ENCODE measurements around the gene GRIN2D. TPM values are rescaled to one million over a fixed set of nuclear protein-coding genes. Genes with fewer than 3 reads are reported as not detected.
A peak's percentile ranks its signal among the peaks of the same experiment; 100 is the strongest.

GRIN2D gene
- total RNA-seq, 2 donors from 2014 or later: 0.35 to 0.49 TPM

GRCh38 chr19:48398375-48399235 lies 5.1 kb downstream of the GRIN2D start:
- Histone ChIP-seq H3K27me3 (peaks cover 34% of the 10 kb centered on the region), H3K9me3 (no peaks in the 10 kb centered on the region), H3K36me3 (no peaks in the 10 kb centered on the region), H3K27ac (no peak overlapping the region), H3K4me3 (peak overlapping the region; percentile 24), H3K4me1 (no peaks in the 10 kb centered on the region), H3K9ac (ENCODE audit: low read depth in 2 of 2, low read length in 2 of 2) (peak overlapping the region in 1 of 2 donors; percentile 61)
- intact Hi-C loops (cut with DNase I): loop anchor here (10.0 kb wide), 2 partner anchors 84 to 186 kb away; no protein-coding TSS in a partner anchor
- TF ChIP-seq CTCF (IDR thresholded peaks at IDR 0.05): no peak
- DNase-seq: peak; percentile 86

- Histone ChIP-seq H3K4me3 (no peak overlapping the region), H3K36me3 (no peaks in the 10 kb centered on the region), H3K9me3 (no peaks in the 10 kb centered on the region), H3K4me1 (no peaks in the 10 kb centered on the region), H3K27me3 (peaks cover 18% of the 10 kb centered on the region), H3K27ac (no peak overlapping the region), H3K9ac (ENCODE audit: low read depth in 2 of 2, low read length in 2 of 2) (no peak overlapping the region)
- no peak for TF ChIP-seq CTCF (IDR thresholded peaks at IDR 0.05)
- intact Hi-C loops (cut with DNase I): no loop called here
- peak; percentile 67 for DNase-seq
Measured at GRCh38 chr19:48400018-48400742, 6.7 kb downstream of the GRIN2D start.

- H3K9me3 ChIP-seq: no peaks in the 10 kb centered on the region
- intact Hi-C loops (cut with DNase I): no loop called here
Measured at GRCh38 chr19:48401287-48401686, 7.8 kb downstream of the GRIN2D start.

GRCh38 chr19:48403606-48404005 lies 10.1 kb downstream of the GRIN2D start:
- intact Hi-C loops (cut with DNase I): no loop called here
- Histone ChIP-seq H3K27ac (no peak overlapping the region), H3K9me3 (no peaks in the 10 kb centered on the region), H3K27me3 (no peaks in the 10 kb centered on the region), H3K4me3 (no peak overlapping the region), H3K36me3 (no peaks in the 10 kb centered on the region), H3K9ac (ENCODE audit: low read depth in 2 of 2, low read length in 2 of 2) (no peak overlapping the region), H3K4me1 (no peaks in the 10 kb centered on the region)
- TF ChIP-seq CTCF (IDR thresholded peaks at IDR 0.05): no peak
- DNase-seq: peak; percentile 38

More at GRCh38 chr19:48401287-48401686, 7.8 kb downstream of the GRIN2D start:
- H3K4me1 ChIP-seq: no peaks in the 10 kb centered on the region
- no peak overlapping the region for H3K4me3 ChIP-seq
- DNase-seq: no peak
- no peak for TF ChIP-seq CTCF (IDR thresholded peaks at IDR 0.05)
- no peak overlapping the region for H3K9ac ChIP-seq (ENCODE audit: low read depth in 2 of 2, low read length in 2 of 2)
- H3K27ac ChIP-seq: no peak overlapping the region
- H3K27me3 ChIP-seq: peaks cover 7% of the 10 kb centered on the region
- no peaks in the 10 kb centered on the region for H3K36me3 ChIP-seq

GRCh38 chr19:48405010-48405659 lies 11.7 kb downstream of the GRIN2D start:
- Histone ChIP-seq H3K9ac (ENCODE audit: low read depth in 2 of 2, low read length in 2 of 2) (no peak overlapping the region), H3K27ac (no peak overlapping the region), H3K9me3 (no peaks in the 10 kb centered on the region), H3K27me3 (no peaks in the 10 kb centered on the region), H3K4me3 (no peak overlapping the region), H3K4me1 (no peaks in the 10 kb centered on the region), H3K36me3 (no peaks in the 10 kb centered on the region)
- intact Hi-C loops (cut with DNase I): no loop called here
- no peak for TF ChIP-seq CTCF (IDR thresholded peaks at IDR 0.05)
- no peak for DNase-seq

Measured in colonic mucosa (tissue), 4 donors.